ENCODE measurements around the gene RBM19.

RBM19 gene

GRCh38 chr12:113917393-113917792, 48.7 kb downstream of the RBM19 start:
- no peaks in the 10 kb centered on the region for H4K20me1 ChIP-seq (ENCODE audit: insufficient read depth, low read length)
- H3K9me2 ChIP-seq (ENCODE audit: low read depth, low read length), result no peaks in the 10 kb centered on the region
- no peak overlapping the region for H3K4me2 ChIP-seq (ENCODE audit: low read length)
- no peaks in the 10 kb centered on the region for H3K9me3 ChIP-seq (ENCODE audit: low read length)
- H3K27ac ChIP-seq (ENCODE audit: low read depth, low read length, poor library complexity, severe bottlenecking), result no peak overlapping the region
- H2AFZ ChIP-seq (ENCODE audit: low read length), result no peak overlapping the region
- H3K79me2 ChIP-seq (ENCODE audit: insufficient read depth, low read length), result no peaks in the 10 kb centered on the region
- no peaks in the 10 kb centered on the region for H3F3A ChIP-seq (ENCODE audit: insufficient read depth, low read length)
- no peaks in the 10 kb centered on the region for H3K27me3 ChIP-seq (ENCODE audit: insufficient read depth, low read length)
- peaks cover 6% of the 10 kb centered on the region; the same call in 1 of the 2 replicates for H3K36me3 ChIP-seq (ENCODE audit: insufficient read depth, low read length)
- no peaks in the 10 kb centered on the region for H3K4me1 ChIP-seq (ENCODE audit: insufficient read depth, low read length, severe bottlenecking)
- no peak for TF ChIP-seq CTCF (IDR thresholded peaks at IDR 0.05; ENCODE audit: low read length)
- no peak for TF ChIP-seq EZH2 (IDR thresholded peaks at IDR 0.05; ENCODE audit: borderline replicate concordance, low read length)
- H3K9ac ChIP-seq (ENCODE audit: low read length), result no peak overlapping the region
- H3K4me3 ChIP-seq (ENCODE audit: low read depth, low read length, poor library complexity, severe bottlenecking), result no peak overlapping the region

GRCh38 chr12:113914806-113915205, 51.3 kb downstream of the RBM19 start:
- H3K36me3 ChIP-seq (ENCODE audit: insufficient read depth, low read length), result peaks cover 13% of the 10 kb centered on the region; the same call in 1 of the 2 replicates
- no peaks in the 10 kb centered on the region for H3K27me3 ChIP-seq (ENCODE audit: insufficient read depth, low read length)
- no peak overlapping the region for H3K4me2 ChIP-seq (ENCODE audit: low read length)
- no peaks in the 10 kb centered on the region for H3K4me1 ChIP-seq (ENCODE audit: insufficient read depth, low read length, severe bottlenecking)
- H3K9ac ChIP-seq (ENCODE audit: low read length), result no peak overlapping the region
- H3K9me3 ChIP-seq (ENCODE audit: low read length), result no peaks in the 10 kb centered on the region
- no peak overlapping the region for H3K4me3 ChIP-seq (ENCODE audit: low read depth, low read length, poor library complexity, severe bottlenecking)
- H2AFZ ChIP-seq (ENCODE audit: low read length), result no peak overlapping the region
- no peaks in the 10 kb centered on the region for H3F3A ChIP-seq (ENCODE audit: insufficient read depth, low read length)
- no peaks in the 10 kb centered on the region for H4K20me1 ChIP-seq (ENCODE audit: insufficient read depth, low read length)
- no peak for TF ChIP-seq CTCF (IDR thresholded peaks at IDR 0.05; ENCODE audit: low read length)
- TF ChIP-seq EZH2 (IDR thresholded peaks at IDR 0.05; ENCODE audit: borderline replicate concordance, low read length), result no peak
- no peaks in the 10 kb centered on the region for H3K79me2 ChIP-seq (ENCODE audit: insufficient read depth, low read length)
- H3K9me2 ChIP-seq (ENCODE audit: low read depth, low read length), result no peaks in the 10 kb centered on the region
- no peak overlapping the region for H3K27ac ChIP-seq (ENCODE audit: low read depth, low read length, poor library complexity, severe bottlenecking)

GRCh38 chr12:113914176-113914575, 51.9 kb downstream of the RBM19 start:
- TF ChIP-seq CTCF (IDR thresholded peaks at IDR 0.05; ENCODE audit: low read length) (no peak), EZH2 (IDR thresholded peaks at IDR 0.05; ENCODE audit: borderline replicate concordance, low read length) (no peak)
- Histone ChIP-seq H3K4me1 (ENCODE audit: insufficient read depth, low read length, severe bottlenecking) (no peaks in the 10 kb centered on the region), H3K4me2 (ENCODE audit: low read length) (no peak overlapping the region), H3K27ac (ENCODE audit: low read depth, low read length, poor library complexity, severe bottlenecking) (no peak overlapping the region), H3K9me2 (ENCODE audit: low read depth, low read length) (no peaks in the 10 kb centered on the region), H2AFZ (ENCODE audit: low read length) (no peak overlapping the region), H3K4me3 (ENCODE audit: low read depth, low read length, poor library complexity, severe bottlenecking) (no peak overlapping the region), H3K9ac (ENCODE audit: low read length) (no peak overlapping the region), H3K36me3 (ENCODE audit: insufficient read depth, low read length) (peaks cover 13% of the 10 kb centered on the region; the same call in 1 of the 2 replicates), H3K79me2 (ENCODE audit: insufficient read depth, low read length) (no peaks in the 10 kb centered on the region), H4K20me1 (ENCODE audit: insufficient read depth, low read length) (no peaks in the 10 kb centered on the region), H3F3A (ENCODE audit: insufficient read depth, low read length) (no peaks in the 10 kb centered on the region), H3K27me3 (ENCODE audit: insufficient read depth, low read length) (no peaks in the 10 kb centered on the region), H3K9me3 (ENCODE audit: low read length) (no peaks in the 10 kb centered on the region)
